Measurements from ENCODE around the gene VASP.

VASP gene

DNA sequence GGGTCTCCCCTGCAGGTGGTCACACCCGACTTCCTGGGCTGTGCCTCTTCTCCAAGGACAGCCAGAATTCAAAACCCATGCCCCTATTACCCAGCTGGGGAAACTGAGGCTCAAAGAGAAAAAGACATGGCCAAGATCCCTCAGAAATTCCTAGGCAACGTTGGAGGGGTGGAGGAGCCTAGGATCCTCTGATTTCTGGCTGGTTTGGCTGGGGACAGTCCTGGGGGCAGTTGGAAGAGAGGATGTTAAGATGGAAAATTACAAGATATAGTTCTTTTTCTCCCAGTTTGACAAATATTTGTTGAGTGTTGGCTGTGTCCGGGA lies 2.4 kb downstream of the VASP start:
- TF ChIP-seq, protein P1, sequence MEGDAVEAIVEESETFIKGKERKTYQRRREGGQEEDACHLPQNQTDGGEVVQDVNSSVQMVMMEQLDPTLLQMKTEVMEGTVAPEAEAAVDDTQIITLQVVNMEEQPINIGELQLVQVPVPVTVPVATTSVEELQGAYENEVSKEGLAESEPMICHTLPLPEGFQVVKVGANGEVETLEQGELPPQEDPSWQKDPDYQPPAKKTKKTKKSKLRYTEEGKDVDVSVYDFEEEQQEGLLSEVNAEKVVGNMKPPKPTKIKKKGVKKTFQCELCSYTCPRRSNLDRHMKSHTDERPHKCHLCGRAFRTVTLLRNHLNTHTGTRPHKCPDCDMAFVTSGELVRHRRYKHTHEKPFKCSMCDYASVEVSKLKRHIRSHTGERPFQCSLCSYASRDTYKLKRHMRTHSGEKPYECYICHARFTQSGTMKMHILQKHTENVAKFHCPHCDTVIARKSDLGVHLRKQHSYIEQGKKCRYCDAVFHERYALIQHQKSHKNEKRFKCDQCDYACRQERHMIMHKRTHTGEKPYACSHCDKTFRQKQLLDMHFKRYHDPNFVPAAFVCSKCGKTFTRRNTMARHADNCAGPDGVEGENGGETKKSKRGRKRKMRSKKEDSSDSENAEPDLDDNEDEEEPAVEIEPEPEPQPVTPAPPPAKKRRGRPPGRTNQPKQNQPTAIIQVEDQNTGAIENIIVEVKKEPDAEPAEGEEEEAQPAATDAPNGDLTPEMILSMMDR (IDR thresholded peaks at IDR 0.05): no peak

DNA sequence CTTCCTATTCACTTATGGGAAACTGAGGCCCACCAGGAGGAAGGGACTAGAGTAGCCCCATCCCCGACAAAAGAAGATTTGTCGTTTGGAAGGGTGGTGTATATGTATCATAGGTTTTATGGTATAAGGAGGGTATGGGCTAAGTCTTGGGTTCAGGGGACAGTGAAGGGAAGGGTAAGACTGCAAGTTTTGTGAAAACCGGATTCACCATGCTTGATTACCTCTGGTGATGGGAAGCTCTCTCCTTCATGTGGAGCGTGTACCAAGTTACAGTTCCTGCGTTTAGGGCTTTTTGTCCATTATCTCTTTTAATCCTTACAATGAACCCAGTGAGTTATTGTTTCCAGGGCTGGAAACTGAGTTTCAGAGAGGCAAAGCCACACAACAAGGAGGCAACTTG lies 3.8 kb downstream of the VASP start:
- TF ChIP-seq, protein P1 (IDR thresholded peaks at IDR 0.05): no peak

DNA sequence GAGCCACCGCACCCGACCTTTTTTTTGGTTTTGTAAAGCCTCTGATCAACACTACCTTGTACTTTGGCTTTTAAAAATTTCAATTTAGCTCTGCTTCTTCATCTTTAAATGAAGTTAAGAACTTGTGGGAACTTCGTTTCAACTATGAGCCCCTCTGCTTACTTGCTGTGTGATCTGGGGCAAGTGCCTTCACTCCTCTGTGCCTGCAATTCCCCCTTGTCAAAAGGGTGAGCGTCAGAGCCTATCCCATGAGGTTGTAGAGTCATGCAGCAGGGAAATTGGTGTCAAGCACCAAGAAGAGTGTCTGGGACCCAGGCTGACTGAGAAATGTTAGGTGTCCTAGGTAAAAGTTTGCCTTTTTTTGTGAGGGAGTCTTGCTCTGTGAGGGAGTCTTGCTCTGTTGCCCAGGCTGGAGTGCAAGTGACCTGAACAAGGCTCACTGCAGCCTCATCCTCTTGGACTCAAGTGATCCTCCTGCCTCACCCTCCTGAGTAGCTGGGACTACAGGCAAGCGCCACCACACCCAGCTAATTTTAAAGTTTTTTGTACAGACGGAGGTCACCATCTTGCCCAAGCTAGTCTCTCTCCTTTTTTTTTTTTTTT lies 5.7 kb downstream of the VASP start:
- TF ChIP-seq, protein P1 (IDR thresholded peaks at IDR 0.05): no peak

DNA sequence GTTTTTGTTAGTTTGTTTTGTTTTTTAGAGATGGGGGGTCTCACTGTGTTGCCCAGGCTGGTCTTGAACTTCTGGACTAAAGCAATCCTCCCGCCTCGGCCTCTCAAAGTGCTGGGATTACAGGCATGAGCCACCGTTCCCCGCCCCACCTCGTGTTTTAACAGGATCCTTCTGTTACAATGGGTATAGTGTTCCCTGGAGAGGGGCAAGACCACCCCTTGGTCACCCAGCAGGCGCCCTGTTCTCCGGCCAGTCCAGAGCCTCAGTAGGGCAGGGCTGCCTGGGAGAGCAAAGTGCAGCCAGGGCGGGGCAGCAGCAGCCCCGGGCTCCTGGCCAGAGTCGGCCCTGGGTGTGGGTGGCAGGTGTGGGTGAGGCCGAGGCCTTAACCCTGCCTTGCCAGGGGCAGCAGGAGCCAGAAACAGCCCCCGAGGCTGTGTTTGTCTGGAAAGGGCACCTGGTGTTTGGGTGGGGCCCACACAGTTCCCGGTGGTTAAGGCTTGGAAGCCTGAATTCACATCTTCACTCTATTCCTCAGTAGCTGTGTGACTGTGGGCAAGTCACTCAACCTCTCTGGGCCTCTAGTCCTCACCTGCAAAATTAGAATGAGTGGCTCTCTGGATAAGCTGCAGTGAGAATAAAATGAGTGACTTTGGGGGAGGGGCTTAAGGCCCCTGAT lies 7.2 kb downstream of the VASP start:
- TF ChIP-seq, protein P1 (IDR thresholded peaks at IDR 0.05): no peak

DNA sequence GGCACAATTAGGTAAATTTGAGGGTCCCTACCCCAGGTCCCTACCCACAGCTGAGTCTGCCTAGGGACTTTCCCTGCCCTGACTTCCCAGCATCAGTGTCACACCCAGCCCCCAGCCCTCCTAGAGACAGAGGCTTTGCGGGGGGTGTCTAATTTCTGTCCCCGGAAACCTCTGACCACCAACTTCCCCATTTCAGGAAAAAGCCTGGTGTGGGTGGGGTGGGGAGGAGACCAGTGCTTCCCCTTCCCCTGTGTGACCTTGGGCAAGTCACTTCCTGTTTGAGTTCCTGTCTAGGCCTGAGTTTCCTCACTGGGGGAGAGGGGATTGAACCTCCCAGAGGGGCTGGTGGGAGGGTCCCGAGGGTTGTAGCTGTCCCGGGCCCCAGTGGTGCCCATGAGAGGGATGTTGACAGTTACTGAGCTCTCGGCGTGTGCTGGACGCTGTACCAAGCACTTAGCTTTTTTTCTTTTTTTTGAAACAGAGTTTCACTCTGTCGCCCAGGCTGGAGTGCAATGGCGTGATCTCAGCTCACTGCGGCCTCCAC lies 7.9 kb downstream of the VASP start:
- TF ChIP-seq, protein P1 (IDR thresholded peaks at IDR 0.05): no peak

DNA sequence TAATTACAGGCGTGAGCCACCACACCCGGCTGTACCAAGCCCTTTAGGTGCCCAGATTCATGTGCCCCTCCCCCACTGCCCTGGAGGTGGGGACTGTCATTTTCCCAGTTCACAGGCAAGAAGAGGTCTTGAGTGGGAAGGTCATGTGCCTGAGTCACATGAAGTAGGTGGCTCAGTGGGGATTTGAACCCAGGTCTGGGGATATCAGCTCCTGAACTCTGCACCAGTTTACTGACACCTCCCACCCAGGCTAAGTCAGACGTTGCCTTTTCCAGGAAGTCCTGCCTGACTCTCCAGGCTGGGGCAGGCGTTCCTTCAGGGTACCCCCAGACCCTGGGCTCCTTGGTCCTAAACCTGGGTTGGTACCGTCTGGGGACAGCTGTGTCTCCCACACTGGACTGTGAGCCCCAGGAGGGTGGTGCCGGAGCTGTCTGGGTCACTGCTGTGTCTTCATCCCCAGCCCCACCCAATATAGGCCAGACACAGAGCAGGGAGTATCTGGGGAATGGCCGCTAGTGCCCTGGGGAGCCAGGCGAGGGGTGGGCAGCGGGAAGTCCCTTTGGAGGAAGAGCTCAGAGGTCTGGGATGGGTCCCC lies 8.6 kb downstream of the VASP start:
- TF ChIP-seq, protein P1 (IDR thresholded peaks at IDR 0.05): no peak

DNA sequence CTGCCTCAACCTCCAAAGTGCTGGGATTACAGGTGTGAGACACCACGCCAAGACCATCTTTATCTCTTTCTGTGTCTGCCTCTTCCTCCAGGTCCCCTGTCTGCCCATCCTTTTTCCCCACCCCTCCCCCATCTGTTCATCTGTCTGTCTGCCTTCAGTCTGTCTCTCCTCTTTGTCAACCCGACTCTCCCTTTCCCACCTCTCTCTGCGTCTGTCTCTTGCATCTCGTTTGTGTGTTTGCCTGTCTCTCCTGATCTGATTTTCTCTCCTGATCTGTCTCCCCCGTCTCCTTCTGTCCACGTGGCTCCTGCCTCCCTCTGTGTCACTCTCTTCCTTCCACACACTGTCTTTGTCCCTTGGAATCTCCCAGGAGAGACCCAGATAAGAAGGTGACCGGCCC lies 10.0 kb downstream of the VASP start:
- TF ChIP-seq, protein P1 (IDR thresholded peaks at IDR 0.05): no peak
